ENCODE measurements around the gene MACROD2. TPM values are rescaled to one million over a fixed set of nuclear protein-coding genes. Genes with fewer than 3 reads are reported as not detected.

The MACROD2 gene
- total RNA-seq, 1 experiment from 2014 or later = 1.3 TPM

DNA sequence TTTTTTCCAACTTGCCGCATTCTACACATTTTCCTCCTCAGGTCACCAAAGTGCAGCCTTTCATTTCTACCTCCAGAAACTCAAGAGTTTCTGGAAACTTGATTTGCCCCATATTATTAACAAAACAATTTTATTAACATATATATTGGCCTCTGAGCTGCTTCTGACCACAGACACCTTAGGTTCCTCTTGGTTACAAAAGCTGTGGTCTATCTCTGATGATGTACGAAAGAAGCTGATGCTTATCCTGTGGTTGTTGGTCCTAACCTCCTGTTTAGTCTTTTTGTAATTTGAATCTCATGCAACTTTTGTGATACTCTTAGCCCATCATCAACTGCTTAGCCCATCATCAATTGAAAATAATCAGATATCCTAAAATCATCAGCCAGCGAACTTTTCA lies 1842.2 kb downstream of the MACROD2 start:
- in situ Hi-C loops (cut with HindIII; ENCODE audit: low pct_unique_long_range_greater_than_20kb, low sequenced_read_pairs) = no loop called here
- DNase-seq (ENCODE audit: low read depth, low spot score) = no peak

DNA sequence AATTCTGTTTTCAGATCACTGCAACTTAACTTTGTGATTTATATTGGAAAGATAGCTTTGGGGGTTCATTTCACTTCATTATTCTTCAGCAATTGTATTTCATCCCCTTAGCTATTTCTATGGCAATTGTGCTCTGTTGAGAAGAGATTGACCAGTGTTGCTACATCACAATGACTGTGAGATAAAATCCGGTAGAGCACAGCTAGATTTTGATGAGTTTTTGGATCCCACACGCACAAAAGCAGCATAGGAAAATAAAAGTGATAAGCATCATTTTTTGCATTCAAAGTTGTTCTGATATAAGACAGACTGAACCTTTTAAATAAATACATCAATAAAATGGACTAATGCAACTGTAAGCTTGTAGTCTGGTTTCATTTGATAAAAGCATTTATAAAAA lies 1843.2 kb downstream of the MACROD2 start:
- no peak for DNase-seq (ENCODE audit: low read depth, low spot score)
- in situ Hi-C loops (cut with HindIII; ENCODE audit: low pct_unique_long_range_greater_than_20kb, low sequenced_read_pairs) = no loop called here

DNA sequence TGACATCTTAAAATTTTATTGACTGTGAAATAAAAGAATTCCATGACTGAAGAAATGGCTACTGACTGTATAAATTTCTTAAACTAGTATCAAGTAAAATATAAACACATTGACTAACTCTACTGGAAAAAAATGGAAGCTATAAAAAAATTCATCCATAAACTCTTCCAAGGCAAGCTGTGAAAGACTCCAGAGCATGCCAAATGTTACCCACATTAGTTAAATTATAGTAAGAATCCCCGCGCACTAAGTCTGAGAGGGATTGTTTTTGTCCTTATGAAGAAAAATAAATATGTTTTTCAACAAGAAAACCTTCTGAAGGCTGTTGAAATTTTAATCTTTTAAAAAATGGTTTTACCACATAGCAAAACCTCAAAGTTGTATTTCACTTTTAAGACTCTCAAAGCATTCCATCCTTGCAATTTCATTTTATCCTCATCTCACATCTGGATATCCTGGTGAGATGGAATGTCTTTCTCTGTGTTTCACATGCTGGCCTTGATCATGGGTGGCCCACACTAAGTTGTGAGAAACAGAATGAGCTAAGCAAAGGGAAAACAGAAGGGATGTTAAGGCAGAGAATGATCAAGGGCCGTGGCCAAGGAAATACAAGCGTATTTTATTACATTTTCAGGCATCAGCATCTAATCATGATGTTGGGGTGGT lies 1845.5 kb downstream of the MACROD2 start:
- in situ Hi-C loops (cut with HindIII; ENCODE audit: low pct_unique_long_range_greater_than_20kb, low sequenced_read_pairs) = no loop called here

DNA sequence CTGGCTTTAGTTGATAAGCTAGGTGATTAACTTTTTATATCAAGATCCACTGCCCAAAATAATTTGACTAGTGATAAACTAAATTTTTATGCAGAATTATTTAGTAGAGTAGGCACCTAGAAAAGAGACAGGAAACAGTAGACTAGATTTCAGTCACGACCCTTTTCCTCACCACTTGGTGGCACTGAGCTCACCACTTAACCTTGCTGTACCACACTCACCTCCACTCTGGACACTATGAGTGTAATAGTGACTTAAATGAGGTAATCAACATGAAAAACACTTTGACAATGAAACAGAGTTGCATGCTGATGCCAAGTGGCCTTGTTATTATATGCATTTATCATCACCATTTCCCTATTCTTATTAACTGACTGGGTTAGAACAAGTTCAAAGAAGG lies 1847.6 kb downstream of the MACROD2 start:
- peak; percentile 23 for DNase-seq (ENCODE audit: low read depth, low spot score)
- in situ Hi-C loops (cut with HindIII; ENCODE audit: low pct_unique_long_range_greater_than_20kb, low sequenced_read_pairs) = no loop called here

More for the DNA sequence above, 1845.5 kb downstream of the MACROD2 start:
- no peak for DNase-seq (ENCODE audit: low read depth, low spot score)

DNA sequence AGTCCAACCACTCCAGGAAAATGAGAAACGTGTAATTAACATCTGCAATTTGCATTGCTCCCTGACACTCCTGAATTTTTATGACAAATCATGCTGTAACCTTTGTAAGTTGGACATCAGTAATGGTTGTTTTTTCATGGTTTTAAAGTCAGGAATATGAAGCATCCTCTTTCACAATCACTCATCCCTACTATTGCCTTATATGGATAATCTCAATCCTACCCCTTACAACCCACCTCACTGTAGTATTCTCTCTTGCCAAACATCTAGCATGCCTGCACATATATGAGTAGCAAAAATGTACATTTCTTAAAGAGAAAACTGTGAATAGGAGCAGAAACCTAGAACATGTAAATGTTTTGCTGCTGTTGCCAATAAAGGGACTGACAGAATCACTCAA lies 1848.5 kb downstream of the MACROD2 start:
- in situ Hi-C loops (cut with HindIII; ENCODE audit: low pct_unique_long_range_greater_than_20kb, low sequenced_read_pairs) = no loop called here
- DNase-seq (ENCODE audit: low read depth, low spot score) = no peak

DNA sequence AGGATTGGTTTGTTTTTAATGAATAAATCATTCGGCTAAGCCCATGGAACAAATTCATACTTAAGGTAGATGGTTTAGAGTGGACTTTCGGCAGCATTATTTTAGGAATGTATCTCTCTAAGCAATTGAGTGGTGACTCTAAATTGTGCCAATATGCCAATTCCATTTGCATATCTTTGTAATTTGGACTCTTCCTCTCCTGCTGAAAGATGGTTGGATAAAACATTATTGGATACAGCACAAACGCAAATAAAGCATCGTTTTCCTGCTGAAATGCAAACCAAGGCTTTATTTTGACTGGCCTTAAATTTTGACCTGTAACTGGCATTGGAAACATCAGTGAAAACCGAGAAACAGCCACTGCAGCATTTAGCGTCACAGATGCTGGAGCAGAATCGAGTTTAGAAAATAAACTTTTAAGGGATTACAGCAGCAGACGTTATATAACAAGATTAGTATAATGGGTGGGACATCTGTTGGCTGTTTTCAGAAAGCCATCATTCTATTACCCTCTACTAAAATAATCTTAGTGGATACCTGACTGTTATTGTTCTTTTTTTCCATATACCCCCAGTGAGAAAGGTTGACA lies 1852.0 kb downstream of the MACROD2 start:
- DNase-seq (ENCODE audit: low read depth, low spot score) = no peak
- in situ Hi-C loops (cut with HindIII; ENCODE audit: low pct_unique_long_range_greater_than_20kb, low sequenced_read_pairs) = no loop called here

DNA sequence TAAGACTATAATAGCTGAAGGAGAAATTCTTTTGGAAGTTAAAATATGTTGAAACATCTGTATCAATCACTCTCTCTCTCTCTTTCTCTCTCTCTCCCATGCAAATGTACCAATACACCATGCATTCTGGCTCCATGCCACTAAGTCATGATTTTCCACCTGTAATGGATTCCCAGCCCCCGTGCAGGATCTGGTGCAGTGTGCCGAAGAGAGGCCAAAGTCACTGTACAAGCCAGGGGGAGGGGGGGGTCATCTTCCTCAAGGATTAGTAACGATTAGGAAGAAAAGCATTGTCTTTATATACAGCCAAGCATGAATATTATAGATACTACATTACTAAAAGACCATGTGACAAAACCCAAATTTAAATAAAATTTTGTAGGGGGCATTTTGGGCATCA lies 1852.8 kb downstream of the MACROD2 start:
- in situ Hi-C loops (cut with HindIII; ENCODE audit: low pct_unique_long_range_greater_than_20kb, low sequenced_read_pairs) = no loop called here
- no peak for DNase-seq (ENCODE audit: low read depth, low spot score)

DNA sequence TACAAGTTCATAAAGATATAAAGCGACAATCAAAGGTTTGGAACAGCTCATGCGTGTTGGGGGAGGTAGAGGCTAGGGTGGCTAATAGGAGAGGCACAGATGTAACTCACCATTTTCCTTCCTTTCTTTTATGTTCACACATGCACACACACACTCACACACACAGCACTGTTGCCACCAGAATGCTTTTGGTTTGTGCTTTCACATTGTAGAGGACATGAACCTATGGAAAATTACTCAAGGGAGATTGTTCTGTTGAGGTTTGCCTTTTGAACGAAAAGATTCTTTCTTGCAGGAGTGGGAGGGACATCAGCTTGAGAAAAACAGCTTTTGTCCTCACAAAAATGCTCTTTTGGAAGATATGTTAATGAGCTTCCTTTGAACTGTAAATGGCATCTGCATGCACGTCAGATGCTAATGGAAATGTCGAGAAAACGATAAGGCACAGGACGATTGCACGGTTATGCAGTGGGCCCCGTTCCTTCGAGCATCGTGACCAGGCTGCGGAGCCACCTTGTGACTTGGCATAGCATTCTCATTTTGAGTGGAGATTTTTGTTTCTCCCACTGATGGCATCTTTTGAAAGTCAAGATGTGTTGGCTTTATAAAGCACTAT lies 1853.8 kb downstream of the MACROD2 start:
- in situ Hi-C loops (cut with HindIII; ENCODE audit: low pct_unique_long_range_greater_than_20kb, low sequenced_read_pairs) = no loop called here
- DNase-seq (ENCODE audit: low read depth, low spot score) = peak; percentile 5

DNA sequence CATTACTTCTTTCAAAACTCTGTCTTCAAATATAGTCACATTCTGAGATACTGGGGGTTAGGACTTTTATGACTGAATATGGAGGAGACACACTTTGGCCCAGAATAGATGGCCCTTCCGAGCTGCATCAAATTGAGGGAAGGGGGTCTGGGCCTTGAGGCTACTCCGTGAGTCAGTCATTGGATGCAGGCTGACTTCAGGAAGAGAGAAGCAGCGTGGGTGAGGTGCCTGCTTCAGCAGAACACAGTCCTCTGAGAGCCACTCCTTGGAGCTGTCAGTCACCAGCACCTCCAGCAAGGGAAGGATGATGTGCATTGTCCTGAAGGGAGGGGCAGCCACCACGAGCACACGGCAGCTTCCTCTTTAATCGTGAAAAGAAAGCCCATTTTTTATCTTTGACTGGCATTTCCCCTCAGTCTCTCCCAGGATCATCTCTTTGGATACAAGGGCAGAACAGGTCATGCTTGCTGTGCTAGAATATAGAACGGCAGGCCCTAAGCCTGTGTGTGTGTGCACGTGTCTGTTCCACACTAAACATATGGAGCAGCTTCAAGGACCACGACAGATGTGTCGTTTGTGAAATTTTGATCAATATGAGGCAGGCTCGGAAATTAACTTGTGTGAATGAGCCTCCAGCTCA lies 1856.4 kb downstream of the MACROD2 start:
- DNase-seq (ENCODE audit: low read depth, low spot score) = no peak
- in situ Hi-C loops (cut with HindIII; ENCODE audit: low pct_unique_long_range_greater_than_20kb, low sequenced_read_pairs) = no loop called here

DNA sequence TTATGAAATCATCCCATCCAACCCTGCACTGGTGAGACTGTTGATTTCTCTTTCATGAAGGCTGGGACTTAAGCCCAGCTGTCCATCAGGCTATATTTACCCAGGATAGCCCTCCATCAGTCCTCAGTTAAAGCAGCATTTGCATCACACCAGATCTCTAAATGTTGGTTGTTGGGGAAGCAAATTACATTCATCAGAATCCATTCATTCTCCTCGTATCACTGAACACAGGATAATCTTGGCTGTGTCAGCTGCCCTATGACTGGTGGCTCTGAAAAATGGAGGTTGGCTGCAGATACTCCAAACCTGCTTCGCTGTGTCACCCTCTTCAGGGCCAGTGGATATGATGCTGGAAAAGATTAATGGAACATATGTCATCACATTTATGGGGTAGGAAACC lies 1859.6 kb downstream of the MACROD2 start:
- in situ Hi-C loops (cut with HindIII; ENCODE audit: low pct_unique_long_range_greater_than_20kb, low sequenced_read_pairs) = no loop called here
- no peak for DNase-seq (ENCODE audit: low read depth, low spot score)

DNA sequence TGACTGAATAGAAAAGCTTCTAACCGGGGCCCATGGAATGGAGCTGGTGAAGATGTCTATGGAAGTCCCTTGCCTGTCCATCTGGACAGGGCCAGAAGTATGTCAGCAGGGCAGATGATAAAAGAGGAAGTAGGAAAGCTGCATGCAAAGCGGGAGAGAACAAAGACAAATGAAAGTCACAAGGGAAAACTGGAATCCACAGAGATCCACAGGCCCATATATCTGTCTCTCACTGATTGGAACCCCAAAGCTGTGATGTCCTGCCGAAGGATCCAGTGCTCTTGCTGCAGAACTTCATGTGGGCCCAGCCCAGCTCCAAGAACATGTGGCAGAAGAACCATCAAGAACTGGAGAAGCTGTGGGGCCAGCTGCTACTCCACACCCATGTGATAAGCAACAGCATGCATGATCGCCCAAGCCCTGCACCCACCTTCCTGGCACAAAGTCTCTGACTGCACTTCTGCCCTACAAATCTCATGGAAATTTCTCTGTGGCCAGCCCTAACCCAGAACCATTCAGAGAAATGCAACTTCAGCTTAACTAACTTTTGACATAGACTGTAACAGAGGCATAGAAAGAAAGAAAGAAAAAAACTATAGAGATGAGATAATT lies 1862.0 kb downstream of the MACROD2 start:
- in situ Hi-C loops (cut with HindIII; ENCODE audit: low pct_unique_long_range_greater_than_20kb, low sequenced_read_pairs) = no loop called here
- no peak for DNase-seq (ENCODE audit: low read depth, low spot score)

DNA sequence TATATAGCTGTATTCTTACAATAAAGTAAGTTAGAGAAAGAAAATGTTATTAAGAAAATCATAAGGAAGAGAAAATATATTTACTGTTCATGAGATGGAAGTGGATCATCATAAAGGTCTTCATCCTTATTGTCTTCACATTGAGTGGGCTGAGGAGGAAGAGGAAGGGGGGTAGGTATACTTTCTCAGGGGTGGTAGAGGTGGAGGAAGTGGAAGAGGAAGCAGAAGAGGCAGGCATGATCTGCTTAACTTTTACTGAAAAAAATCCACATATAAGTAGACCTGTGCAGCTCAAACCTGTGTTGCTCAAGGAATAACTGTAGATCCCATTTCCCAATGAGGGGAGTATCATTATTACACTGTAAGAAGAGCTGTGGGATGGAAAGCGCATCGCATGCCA lies 1863.7 kb downstream of the MACROD2 start:
- no peak for DNase-seq (ENCODE audit: low read depth, low spot score)
- in situ Hi-C loops (cut with HindIII; ENCODE audit: low pct_unique_long_range_greater_than_20kb, low sequenced_read_pairs) = no loop called here

DNA sequence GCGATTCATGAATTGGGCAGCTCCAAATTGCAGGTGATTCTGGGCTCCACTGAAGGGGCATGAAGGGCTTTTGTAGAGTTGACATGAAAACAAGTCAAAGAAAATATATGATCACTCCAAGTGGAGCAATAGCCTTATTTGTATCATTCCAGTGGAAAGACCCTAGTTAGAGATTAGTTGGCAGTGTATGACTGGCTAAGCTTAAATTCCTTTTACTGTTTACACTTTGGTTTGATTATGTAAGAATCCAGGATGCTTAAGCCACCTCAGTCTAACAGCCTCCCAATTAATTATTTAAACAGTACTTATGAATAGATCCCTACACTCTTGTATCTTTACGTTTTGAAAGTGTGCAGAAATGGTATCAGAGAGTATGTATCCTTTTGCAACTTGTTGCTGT lies 1865.5 kb downstream of the MACROD2 start:
- no peak for DNase-seq (ENCODE audit: low read depth, low spot score)
- in situ Hi-C loops (cut with HindIII; ENCODE audit: low pct_unique_long_range_greater_than_20kb, low sequenced_read_pairs) = no loop called here

DNA sequence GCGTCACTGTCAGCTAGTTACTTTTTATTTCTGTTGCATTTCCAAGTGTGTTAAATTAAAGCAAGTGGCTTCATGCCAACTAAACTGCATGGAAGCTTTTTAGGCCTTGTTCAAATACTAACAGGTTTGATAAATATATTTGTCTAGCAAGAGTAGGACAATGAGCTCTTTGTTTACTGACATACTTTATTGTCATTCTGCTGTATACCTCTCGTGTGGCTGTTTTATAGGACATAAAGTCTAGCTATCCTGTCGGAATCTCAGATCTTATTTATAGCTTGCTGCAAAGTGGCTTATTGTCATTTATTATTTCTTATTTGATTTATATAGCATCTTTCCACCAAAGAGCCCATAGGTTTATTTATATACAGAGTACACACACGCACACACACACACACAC lies 1866.9 kb downstream of the MACROD2 start:
- in situ Hi-C loops (cut with HindIII; ENCODE audit: low pct_unique_long_range_greater_than_20kb, low sequenced_read_pairs) = no loop called here
- no peak for DNase-seq (ENCODE audit: low read depth, low spot score)

DNA sequence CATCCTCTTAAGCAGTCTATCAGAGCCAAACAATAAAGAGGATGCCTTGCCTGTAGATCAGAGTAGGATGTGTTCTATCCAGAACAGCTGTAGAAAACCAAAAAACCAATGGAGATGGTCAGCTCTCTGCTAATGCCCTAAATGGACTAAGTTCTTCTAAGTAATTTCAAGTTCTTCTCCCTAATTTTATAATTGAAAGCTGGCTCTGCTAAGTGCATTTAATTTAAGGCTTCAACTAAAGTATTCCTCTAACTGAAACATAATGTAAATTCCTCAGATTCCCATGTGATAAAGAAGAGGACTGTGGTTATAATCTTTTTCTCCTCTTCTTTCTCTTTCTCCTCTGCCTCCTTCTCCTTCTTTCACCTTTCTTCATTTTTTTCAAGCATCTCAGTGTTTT lies 1868.4 kb downstream of the MACROD2 start:
- DNase-seq (ENCODE audit: low read depth, low spot score) = no peak
- in situ Hi-C loops (cut with HindIII; ENCODE audit: low pct_unique_long_range_greater_than_20kb, low sequenced_read_pairs) = no loop called here

DNA sequence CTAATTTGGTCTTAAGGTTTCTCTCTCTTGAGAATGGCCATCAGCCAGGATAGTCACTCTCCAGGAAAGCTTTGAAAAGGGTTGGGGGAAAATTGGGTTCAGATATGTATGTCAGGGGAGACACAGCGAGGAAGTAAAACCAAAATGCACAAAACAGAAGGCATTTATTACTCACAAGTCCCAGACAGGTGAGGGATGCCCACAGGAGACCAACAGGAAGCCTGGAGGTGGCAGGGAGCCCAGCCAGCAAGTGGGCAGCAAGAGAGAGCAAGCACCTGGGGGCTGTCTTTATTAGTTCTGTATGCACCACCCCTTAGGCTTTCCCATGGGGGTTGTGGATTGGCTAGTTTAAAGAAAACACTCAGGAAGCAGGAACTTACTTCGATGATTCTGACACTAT lies 1870.2 kb downstream of the MACROD2 start:
- in situ Hi-C loops (cut with HindIII; ENCODE audit: low pct_unique_long_range_greater_than_20kb, low sequenced_read_pairs) = no loop called here
- DNase-seq (ENCODE audit: low read depth, low spot score) = no peak

DNA sequence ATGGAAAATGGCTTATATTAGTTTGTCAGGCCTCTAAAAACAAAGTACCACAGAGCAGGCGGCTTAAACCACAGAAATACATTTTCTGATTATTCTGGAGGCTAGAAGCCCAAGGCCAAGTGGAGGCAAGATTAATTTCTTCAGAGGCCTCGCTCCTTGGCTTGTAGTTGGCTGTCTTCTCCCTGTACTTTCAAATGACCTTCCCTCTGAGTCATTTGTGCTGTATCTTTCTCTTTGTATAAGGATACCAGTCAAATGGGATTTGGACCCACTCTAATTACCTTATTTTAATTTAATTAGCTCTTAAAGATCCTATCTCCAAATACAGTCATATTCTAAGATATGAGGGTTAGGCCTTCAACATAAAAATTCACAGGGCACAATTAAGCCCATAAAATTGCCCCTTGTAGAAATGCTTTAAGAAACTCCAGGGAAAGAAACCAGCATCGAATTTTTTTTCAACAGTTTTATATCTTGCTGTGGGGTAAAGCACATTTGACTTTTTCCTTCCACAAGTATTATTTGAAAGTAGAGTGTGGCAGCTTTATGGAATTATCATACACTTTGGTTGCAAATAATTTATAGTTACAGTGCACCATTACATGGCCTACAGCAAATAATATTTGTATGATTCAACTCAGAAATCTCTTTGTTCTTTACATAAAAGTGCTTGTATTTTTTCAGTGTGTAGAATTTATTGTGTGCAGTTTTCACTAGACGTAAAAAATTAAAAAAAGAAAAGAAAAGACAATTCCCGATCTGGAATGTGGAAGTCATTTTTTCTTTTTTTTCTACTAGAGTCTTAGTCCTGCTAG lies 1871.8 kb downstream of the MACROD2 start:
- DNase-seq (ENCODE audit: low read depth, low spot score) = no peak
- in situ Hi-C loops (cut with HindIII; ENCODE audit: low pct_unique_long_range_greater_than_20kb, low sequenced_read_pairs) = no loop called here

DNA sequence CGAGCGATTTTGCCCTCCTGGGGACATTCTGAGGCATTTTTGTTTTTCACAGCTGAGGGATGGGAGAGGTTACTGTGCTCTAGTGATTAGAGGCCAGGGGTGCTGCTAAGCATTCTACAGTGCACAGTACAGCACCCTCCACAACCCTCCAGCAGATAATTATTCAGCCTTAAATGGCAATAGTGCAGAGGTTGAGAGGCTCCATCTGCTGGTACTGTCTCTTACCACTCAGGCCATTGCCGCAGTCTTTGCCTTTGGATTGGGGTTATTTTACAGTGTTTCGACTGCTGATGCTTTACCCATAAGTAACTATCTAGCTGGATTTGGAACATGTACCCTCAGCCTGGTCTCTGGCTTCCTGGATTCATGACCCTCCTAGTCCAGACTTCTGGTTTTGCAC lies 1872.6 kb downstream of the MACROD2 start:
- DNase-seq (ENCODE audit: low read depth, low spot score) = peak; percentile 78
- in situ Hi-C loops (cut with HindIII; ENCODE audit: low pct_unique_long_range_greater_than_20kb, low sequenced_read_pairs) = no loop called here
